Psoas muscle (tissue), 8 donors: Measurements from ENCODE around the gene PTPRG. TPM values are rescaled to one million over a fixed set of nuclear protein-coding genes. Genes with fewer than 3 reads are reported as not detected.
"Not testable (repeated sequence)": the region's sequence is repeated elsewhere in the genome, so short reads cannot be mapped to it uniquely, and the experiment has no call there.

ENCODE experiments used
- ATAC-seq, 4 donors: fragments of 200-7000 bp; cut with Tn5 transposase; one replicate each; pipeline ENCODE4 v1.9.1; 2020; ENCODE audit warnings: moderate library complexity in 3 of 4, mild to moderate bottlenecking in 2 of 4
- DNase-seq, 2 donors: peaks; one replicate each; pipeline ENCODE4 v3.0.0-alpha.2; 2020
- H3K27ac ChIP-seq: fragments of 200-600 bp; one replicate; pipeline ENCODE4 v1.8.0; 2022
- H3K27me3 ChIP-seq, 3 donors: fragments of 200-600 bp in 1 of 3; one replicate each; pipeline versions ENCODE4 v1.6.1 to v1.8.0; 2013 to 2022; ENCODE audit warnings: low read length in 2 of 3, mild to moderate bottlenecking in 2 of 3, moderate library complexity in 1 of 3; ENCODE audit not compliant: insufficient read depth in 3 of 3
- H3K36me3 ChIP-seq, 2 donors: fragments of 200-600 bp in 1 of 2; one replicate each; pipeline versions ENCODE4 v1.6.1 to v1.8.0; 2013 to 2022; ENCODE audit warnings: low read depth in 1 of 2, mild to moderate bottlenecking in 1 of 2, moderate library complexity in 1 of 2; ENCODE audit not compliant: insufficient read depth in 1 of 2
- H3K4me1 ChIP-seq: fragments of 200-600 bp; one replicate; pipeline ENCODE4 v1.8.0; 2022
- H3K4me3 ChIP-seq: fragments of 200-600 bp; one replicate; pipeline ENCODE4 v1.8.0; 2022; ENCODE audit warnings: mild to moderate bottlenecking
- H3K9me3 ChIP-seq: fragments of 200-600 bp; one replicate; pipeline ENCODE4 v1.8.0; 2022
- WGBS, 3 donors: extraction: QIAGEN DNeasy Blood & Tissue Kit; methylation state at CpG; one replicate each; pipeline versions ENCODE4 v1.1.6 to v1.1.7; 2013; 5-methylcytosine and 5-hydroxymethylcytosine counted together
- intact Hi-C, 2 donors: fragments of 100-400 bp; cut with DNase I; formaldehyde crosslinking; loops; one replicate each; pipeline versions ENCODE4 v1.11.0 to v1.14.2; 2022
- polyA plus RNA-seq, 3 donors: library from polyadenylated mRNA; stranded (reverse); fragments of 200-250 nt; gene quantifications; one replicate each; pipeline ENCODE4 v1.2.3, GENCODE V29; 2013
- total RNA-seq, 4 donors: library from RNA; stranded (reverse); fragmentation: NEBNext Ultra II Directional in 2 of 4; extraction: Animal tissue kit (Norgen Biotek cat#: 25700) in 2 of 4; gene quantifications; one replicate each; pipeline versions ENCODE4 v1.2.1 to v1.2.4, GENCODE V29; 2021 to 2023
- TF ChIP-seq, protein P1 (sequence below): fragments of 200-600 bp; IDR thresholded peaks from one replicate; pipeline ENCODE4 v1.8.0; 2022; ENCODE audit warnings: antibody characterized with exemption
- donor health status: healthy with polysubstance abuse.
- donor health status: DM: no; HTN: no; CAD: no; lungs with moderate emphysema.
- donor health status: Bipolar disorder and iron deficiency.
- donor health status: healthy.
- donor health status: DM: yes; HTN: yes; CAD: no.
- donor health status: DM: no; HTN: no; CAD: no.
- donor health status: DM: no; HTN: no; CAD: no.
- donor health status: DM: yes; HTN: yes; CAD: no.

The PTPRG gene
- total and polyA plus RNA-seq, 7 donors, result 4.5 to 29.5 (median 12.6) TPM

DNA sequence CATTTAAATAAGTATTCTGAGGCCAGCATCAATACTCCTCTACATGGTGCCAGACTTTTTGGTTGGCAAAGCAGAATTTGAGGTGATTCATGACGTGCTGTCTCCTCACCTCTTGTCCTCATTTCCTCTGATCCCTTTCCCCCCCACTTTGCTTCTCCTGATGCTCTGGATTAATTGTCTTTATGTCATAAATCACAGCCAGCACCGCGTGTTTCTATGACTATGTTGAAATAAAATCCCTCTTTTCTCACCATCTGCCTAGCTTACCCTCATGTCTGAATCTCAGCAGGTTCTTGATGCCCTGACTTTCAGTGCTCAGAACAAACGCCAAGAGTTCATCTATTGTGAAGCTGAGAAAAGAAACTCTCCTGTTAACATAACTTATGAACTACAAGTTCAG lies 19.7 kb upstream of the PTPRG start:
- WGBS, 3 donors, result 53 to 55% (median 54%) methylated on average over 4 of the region's 4 CpGs
- intact Hi-C loops, result no loop called here
- DNase-seq (no peak), ATAC-seq (no peak)
- Histone ChIP-seq H3K9me3 (no peaks in the 10 kb centered on the region), H3K4me1 (no peaks in the 10 kb centered on the region), H3K27me3 (no peaks in the 10 kb centered on the region), H3K4me3 (no peak overlapping the region), H3K27ac (no peak overlapping the region), H3K36me3 (no peaks in the 10 kb centered on the region)
- TF ChIP-seq, protein P1, sequence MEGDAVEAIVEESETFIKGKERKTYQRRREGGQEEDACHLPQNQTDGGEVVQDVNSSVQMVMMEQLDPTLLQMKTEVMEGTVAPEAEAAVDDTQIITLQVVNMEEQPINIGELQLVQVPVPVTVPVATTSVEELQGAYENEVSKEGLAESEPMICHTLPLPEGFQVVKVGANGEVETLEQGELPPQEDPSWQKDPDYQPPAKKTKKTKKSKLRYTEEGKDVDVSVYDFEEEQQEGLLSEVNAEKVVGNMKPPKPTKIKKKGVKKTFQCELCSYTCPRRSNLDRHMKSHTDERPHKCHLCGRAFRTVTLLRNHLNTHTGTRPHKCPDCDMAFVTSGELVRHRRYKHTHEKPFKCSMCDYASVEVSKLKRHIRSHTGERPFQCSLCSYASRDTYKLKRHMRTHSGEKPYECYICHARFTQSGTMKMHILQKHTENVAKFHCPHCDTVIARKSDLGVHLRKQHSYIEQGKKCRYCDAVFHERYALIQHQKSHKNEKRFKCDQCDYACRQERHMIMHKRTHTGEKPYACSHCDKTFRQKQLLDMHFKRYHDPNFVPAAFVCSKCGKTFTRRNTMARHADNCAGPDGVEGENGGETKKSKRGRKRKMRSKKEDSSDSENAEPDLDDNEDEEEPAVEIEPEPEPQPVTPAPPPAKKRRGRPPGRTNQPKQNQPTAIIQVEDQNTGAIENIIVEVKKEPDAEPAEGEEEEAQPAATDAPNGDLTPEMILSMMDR, result no peak

DNA sequence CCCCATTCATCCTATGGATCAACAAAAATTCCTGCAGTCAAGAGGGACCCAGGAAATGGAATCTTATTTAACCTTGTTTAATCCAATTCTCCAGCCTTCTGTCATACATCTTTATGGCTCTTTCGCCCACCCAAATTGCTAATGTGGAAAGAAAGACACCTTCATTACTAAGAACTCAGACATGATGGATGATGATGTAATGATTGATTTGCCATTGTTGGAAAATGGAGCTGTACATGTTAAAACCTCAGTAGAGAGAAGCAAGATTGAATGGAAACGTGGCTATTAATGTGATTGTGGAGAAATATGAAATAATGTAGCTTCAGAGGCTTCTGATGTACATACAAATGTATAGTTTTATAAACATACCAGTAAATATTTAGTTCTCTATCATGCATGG lies 15.7 kb upstream of the PTPRG start:
- Histone ChIP-seq H3K4me1 (no peaks in the 10 kb centered on the region), H3K36me3 (no peaks in the 10 kb centered on the region), H3K27me3 (no peaks in the 10 kb centered on the region), H3K4me3 (no peak overlapping the region), H3K9me3 (no peaks in the 10 kb centered on the region), H3K27ac (no peak overlapping the region)
- TF ChIP-seq, protein P1, result no peak
- DNase-seq (no peak), ATAC-seq (no peak)
- intact Hi-C loops, result no loop called here
- 73 to 92% (median 81%) methylated on average over 2 of the region's 2 CpGs for WGBS, 3 donors

DNA sequence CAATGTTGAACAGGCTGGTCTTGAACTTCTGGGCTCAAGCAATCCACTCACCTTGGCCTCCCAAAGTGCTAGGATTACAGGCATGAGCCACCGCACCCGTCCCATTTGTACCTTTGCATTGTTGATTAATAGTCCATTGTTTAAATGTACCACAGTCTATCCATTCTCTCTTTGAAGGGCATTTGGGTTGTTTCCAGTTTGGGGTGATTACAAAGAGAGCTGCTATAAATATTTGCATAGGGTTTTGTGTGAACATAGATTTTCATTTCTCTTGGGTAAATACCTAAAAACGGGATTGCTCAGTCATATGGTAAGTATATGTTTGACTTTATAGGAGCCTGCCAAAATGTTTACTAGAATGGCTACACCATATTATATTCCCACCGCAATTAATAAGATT lies 13.7 kb upstream of the PTPRG start:
- DNase-seq, result no peak
- intact Hi-C loops, result no loop called here
- H3K4me1 ChIP-seq, result no peaks in the 10 kb centered on the region
- H3K36me3 ChIP-seq, result no peaks in the 10 kb centered on the region
- 89 to 94% (median 89%) methylated on average over 4 of the region's 4 CpGs for WGBS, 3 donors
- no peaks in the 10 kb centered on the region for H3K27me3 ChIP-seq
- TF ChIP-seq, protein P1, result no peak
- no peak overlapping the region for H3K27ac ChIP-seq
- H3K4me3 ChIP-seq, result no peak overlapping the region
- no peak for ATAC-seq
- H3K9me3 ChIP-seq, result no peaks in the 10 kb centered on the region

DNA sequence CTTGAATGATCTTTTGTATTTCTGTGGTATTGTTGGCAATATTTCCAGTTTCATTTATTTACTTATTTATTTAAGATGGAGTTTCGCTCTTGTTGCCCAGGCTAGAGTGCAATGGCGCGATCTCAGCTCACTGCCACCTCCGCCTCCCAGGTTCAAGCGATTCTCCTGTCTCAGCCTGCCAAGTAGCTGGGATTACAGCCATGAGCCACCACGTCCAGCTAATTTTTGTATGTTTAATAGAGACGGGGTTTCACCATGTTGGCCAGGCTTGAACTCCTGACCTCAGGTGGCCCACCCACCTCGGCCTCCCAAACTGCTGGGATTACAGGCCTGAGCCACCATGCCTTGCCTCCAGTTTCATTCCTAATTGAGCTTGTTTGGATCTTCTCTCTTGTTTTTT lies 8.7 kb upstream of the PTPRG start:
- WGBS, 3 donors, result 87 to 89% (median 89%) methylated on average over 8 of the region's 8 CpGs
- H3K27me3 ChIP-seq, H3K27ac ChIP-seq, ATAC-seq, H3K4me1 ChIP-seq, DNase-seq, H3K36me3 ChIP-seq, H3K4me3 ChIP-seq, H3K9me3 ChIP-seq: not testable (repeated sequence)
- intact Hi-C loops, result loop anchor here in 1 of 2 donors (10.0 kb wide), 1 partner anchor 298 kb away; the partner anchor contains the start of gene FHIT

DNA sequence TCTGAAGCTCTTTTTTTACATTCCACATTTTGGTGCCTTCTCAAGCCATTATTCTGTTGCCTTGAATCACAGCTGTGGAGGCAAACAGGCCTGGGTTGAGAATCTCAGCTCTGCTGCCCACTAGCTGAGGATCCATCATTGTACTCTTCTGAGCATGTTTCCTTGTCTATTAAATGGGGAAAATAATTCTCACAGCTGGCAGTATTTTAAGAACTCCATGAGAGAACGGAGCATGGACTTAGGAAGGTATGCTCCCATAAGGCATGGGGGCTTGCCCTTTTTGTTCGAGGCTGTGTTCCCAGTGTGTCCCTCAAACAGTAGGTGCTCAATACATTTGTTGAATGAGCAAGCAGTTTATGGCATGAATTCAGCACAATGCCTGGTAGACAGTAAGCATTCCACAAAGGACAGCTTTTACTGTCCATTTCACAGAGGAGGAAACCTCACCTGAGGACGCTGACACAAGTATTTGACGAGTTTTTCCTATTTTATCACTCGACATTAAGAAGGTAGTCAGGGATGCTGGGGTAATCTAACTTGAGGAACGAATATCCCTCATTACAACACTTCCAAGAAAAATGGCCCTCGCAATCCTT lies 2.1 kb upstream of the PTPRG start:
- Histone ChIP-seq H3K9me3 (peaks cover 18% of the 10 kb centered on the region), H3K27me3 (no peaks in the 10 kb centered on the region), H3K36me3 (no peaks in the 10 kb centered on the region), H3K4me3 (peak overlapping the region; percentile 96), H3K4me1 (no peaks in the 10 kb centered on the region), H3K27ac (no peak overlapping the region)
- DNase-seq (no peak), ATAC-seq (no peak)
- TF ChIP-seq, protein P1, result no peak
- intact Hi-C loops, result loop anchor here in 1 of 2 donors (10.0 kb wide), 1 partner anchor 304 kb away; the partner anchor contains the start of gene FHIT
- 66 to 68% (median 68%) methylated on average over 7 of the region's 7 CpGs for WGBS, 3 donors
